H54 (cell line): ENCODE measurements around the gene ARMH1.
"Not testable (repeated sequence)": the region's sequence is repeated elsewhere in the genome, so short reads cannot be mapped to it uniquely, and the experiment has no call there.

Source experiments
- DNase-seq: peaks from one replicate; pipeline ENCODE4 v3.0.0; 2011; ENCODE audit warnings: low spot score, mixed read lengths; ENCODE audit not compliant: insufficient read length
- FAIRE-seq: peaks from 3 replicates; lab custom pipeline; 2011; peaks lifted over from hg19 to GRCh38; lab: Jason Lieb, UNC
- POLR2A ChIP-seq: IDR thresholded peaks from 2 replicates; pipeline ENCODE4 v1.6.1; 2011; ENCODE audit warnings: low read depth, mild to moderate bottlenecking, low read length

Gene ARMH1

GRCh38 chr1:44684525-44684924 is 10.0 kb downstream of the ARMH1 start:
- DNase-seq (no peak), FAIRE-seq (no peak)
- TF ChIP-seq POLR2A, result no peak

- TF ChIP-seq POLR2A, result no peak
- DNase-seq, result no peak
- no peak for FAIRE-seq
These were observed 10.7 kb downstream of the ARMH1 start for GRCh38 chr1:44685218-44685617.

GRCh38 chr1:44685881-44686280 is 11.4 kb downstream of the ARMH1 start:
- no peak for FAIRE-seq
- DNase-seq, result no peak
- TF ChIP-seq POLR2A, result no peak

DNA sequence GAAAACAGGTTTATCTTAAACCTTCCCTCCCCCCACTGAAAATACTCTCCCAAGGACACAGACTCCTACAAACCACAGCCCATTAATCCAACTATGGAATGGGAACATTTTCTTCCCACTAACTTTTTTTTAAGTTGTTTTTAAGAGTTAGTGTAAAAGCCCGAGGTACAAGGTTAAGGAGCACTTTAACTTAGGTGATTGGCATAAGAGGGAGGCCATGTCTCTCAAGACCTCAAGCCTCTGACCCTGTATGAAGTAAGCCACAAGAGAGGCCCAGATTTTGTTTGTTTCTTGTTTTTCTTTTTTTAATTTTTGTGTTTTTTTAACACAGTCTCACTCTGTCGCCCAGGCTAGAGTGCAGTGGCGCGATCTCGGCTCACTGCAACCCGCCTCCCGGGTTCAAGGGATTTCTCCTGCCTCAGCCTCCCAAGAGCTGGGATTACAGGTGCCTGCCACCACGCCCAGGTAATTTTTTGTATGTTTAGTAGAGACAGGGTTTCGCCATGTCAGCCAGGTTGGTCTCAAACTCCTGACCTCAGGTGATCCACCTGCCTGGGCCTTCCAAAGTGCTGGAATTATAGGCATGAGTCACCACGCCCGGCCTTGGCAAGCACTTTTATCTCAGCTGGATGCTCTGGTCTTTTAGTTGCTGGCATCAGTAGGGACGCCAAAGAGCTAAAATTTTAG is 14.4 kb downstream of the ARMH1 start:
- FAIRE-seq, result no peak
- no peak for TF ChIP-seq POLR2A
- no peak for DNase-seq

DNA sequence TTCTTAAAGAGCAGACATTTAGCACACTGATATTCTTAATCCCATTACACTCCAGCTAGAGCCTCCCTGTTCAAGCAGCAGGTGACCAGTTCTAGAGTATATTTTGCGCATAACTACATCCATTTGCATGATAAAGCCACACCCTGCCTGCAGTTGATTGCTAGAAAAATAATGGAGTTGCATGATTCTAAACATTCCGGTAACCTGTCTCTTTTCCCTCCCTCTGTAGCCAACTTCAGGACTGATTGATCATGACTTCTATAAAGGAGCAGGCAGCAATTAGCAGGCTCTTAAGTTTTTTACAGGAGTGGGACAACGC is 14.9 kb downstream of the ARMH1 start:
- TF ChIP-seq POLR2A, result no peak

DNA sequence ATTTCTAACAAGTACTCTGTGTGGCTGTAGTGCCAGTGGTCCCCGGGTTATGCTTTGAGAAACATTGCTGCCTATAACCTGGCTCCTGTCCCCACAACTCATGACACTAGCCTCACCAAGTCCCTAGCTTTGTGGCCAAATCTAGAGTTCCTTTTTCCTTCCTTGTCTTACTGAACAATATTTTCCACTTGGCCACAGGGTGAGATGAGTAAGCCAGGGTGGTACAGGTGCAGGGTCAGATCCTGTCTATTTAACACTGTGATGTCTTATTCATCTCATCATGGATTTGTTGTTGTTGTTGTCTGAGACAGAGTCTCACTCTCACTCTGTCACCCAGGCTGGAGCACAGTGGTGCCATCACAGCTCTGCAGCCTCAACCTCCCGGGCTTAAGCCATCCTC is 18.6 kb downstream of the ARMH1 start:
- FAIRE-seq, result no peak
- DNase-seq, result no peak
- no peak for TF ChIP-seq POLR2A

More for the DNA sequence above, 14.9 kb downstream of the ARMH1 start:
- DNase-seq (no peak), FAIRE-seq (no peak)

- no peak for DNase-seq
- no peak for FAIRE-seq
- TF ChIP-seq POLR2A, result no peak
These were observed 19.4 kb downstream of the ARMH1 start for GRCh38 chr1:44693900-44694299.

DNA sequence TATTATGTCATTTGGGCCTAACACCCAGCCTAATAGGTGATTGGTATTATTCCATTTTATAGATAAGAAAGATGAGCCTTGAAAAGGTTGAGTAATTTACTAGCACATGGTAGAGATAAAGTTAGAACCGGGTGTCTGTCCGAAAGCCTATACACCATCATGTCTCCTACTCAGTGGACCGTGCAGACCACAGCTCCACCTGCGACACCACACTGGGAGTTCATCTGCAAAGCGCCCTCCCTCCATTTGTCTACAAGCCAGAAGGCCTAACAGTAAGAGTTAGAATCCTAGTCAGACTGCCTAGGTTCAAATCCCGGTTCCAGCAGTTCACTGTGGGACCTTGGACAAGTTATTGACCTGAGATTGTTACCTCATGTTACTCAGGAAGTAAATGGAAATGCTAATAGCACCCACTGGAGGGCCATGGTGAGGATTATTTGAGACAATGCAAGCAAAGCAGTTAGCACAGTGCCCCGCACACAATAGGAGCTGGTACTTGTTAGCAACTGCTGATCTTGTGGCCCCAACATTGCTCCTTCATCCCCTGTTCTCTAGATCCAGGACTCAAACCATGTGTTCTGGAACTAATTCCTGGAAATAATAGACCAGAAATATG is 20.5 kb downstream of the ARMH1 start:
- TF ChIP-seq POLR2A, result no peak
- no peak for DNase-seq
- no peak for FAIRE-seq

DNA sequence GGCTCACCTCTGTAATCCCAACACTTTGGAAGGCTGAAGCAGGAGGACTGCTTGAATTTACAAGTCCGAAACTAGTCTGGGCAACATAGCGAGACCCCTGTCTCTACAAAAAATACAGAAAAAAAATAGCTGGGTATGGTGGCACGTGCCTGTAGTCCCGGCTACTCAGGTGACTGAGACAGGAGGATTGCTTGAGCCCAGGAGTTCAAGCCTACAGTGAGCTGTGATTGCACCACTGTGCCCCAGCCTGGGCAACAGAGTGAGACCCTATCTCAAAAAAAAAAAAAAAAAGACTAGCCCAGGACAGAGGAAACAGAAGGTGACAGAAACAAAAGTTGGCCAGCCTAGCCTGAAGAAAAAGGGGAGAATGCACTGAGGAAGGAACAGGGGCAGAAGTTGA is 21.2 kb downstream of the ARMH1 start:
- TF ChIP-seq POLR2A, result no peak
- no peak for FAIRE-seq
- no peak for DNase-seq

DNA sequence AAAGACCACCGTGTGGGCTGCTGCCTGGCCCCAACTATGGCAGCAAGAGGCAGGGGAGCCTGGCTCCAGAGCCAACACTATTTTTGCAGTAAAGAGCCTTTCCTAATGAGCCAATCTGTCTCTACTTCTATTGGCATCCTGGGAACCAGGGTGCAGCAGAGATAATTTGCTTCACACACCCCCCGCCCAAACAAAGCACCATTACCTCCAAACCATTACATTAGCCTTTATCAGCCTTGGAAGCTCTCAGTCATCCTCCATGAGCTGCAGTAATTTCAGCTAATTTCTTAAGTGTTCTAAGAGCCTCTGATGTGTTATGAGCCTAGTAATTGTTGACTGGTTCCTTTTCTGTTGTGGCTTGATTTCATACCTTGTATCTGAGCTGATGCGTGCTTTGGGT is 21.6 kb downstream of the ARMH1 start:
- TF ChIP-seq POLR2A, result no peak
- DNase-seq (no peak), FAIRE-seq (no peak)

- TF ChIP-seq POLR2A, result no peak
- FAIRE-seq, result no peak
- no peak for DNase-seq
These were observed 22.4 kb downstream of the ARMH1 start for GRCh38 chr1:44696789-44697345.

DNA sequence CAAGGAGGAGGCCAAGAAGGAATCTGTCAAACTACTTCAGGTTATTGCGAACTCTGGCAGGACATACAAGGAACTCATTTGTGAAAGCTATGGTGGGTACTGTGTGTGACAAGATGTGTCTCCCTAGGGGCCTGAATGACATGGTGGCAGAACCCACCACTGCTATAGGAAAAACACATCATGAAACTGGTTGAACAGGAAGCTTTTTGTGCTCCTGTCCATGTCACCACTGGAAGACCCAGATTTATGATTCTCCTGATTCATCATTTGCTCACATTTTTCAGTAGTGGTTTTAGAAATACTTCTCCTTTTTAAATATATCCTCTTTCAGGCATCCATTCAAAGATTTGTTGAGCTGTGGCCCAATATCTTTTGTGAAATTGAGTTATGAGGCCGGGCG is 23.6 kb downstream of the ARMH1 start:
- TF ChIP-seq POLR2A, result no peak
- FAIRE-seq (no peak), DNase-seq (no peak)

DNA sequence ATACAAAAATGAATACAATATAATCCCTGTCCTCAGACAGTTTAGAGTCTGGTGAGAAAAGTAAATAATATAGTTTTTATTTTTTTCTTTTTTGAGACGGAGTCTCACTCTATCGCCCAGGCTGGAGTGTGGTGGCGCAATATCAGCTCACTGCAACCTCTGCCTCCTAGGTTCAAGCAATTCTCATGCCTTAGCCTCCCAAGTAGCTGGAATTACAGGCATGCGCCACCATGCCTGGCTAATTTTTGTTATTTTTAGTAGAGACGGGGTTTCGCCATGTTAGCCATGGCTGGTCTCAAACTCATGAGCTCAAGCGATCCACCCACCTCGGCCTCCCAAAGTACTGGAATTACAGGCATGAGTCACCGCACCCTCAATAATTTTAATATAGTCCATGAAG is 24.9 kb downstream of the ARMH1 start:
- not testable (repeated sequence) for FAIRE-seq, DNase-seq

DNA sequence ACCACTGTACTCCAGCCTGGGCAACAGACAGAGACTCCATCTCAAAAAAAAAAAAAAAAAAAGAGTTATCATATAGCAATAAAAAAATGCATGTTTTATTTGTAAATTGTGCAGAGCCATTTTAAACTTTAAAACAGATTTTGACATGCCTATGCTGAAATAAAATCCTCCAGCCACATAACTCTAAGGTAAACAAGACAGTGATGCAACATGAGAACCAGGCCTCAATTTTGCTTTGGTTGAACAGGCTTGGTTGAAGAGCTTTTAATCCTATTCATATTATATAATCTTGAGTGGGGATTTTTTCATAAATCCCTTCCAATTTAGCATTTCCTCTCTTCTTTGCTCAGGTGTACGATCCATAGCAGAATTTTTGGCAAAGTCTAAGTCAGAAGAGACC is 26.1 kb downstream of the ARMH1 start:
- FAIRE-seq (no peak), DNase-seq (no peak)
- no peak for TF ChIP-seq POLR2A

GRCh38 chr1:44701141-44701573 is 26.6 kb downstream of the ARMH1 start:
- DNase-seq (no peak), FAIRE-seq (no peak)
- TF ChIP-seq POLR2A, result no peak
